GM12878 (cell line): ENCODE data around the gene MLST8. TPM values are rescaled to one million over a fixed set of nuclear protein-coding genes. Genes with fewer than 3 reads are reported as not detected.

Source experiments
- ATAC-seq: fragments of 200-7000 bp; cut with Tn5 transposase; 3 replicates; pipeline ENCODE4 v1.9.1; 2020; ENCODE audit warnings: mild to moderate bottlenecking, moderate library complexity
- BruUV-seq: library from RNA; stranded (reverse); fragments of 400-500 nt; replicated peaks from 2 replicates; lab custom pipeline; 2021; lab: Mats Ljungman, UMichigan
- CTCF ChIA-PET: fragments of 300-600 bp; sonication (Branson Sonifier 250); formaldehyde crosslinking; extraction: SDS; loops from one replicate; lab custom pipeline; 2021; ENCODE audit warnings: inconsistent platforms; lab: Yijun Ruan, JAX
- POLR2A ChIA-PET: fragments of 350-600 bp; formaldehyde crosslinking; extraction: SDS; loops from one replicate; lab custom pipeline; 2021; ENCODE audit warnings: inconsistent platforms; lab: Charles Lee
- RAD21 ChIA-PET: fragments of 300-600 bp; sonication (Branson Sonifier 250); formaldehyde crosslinking; loops from one replicate; lab custom pipeline; 2023; ENCODE audit warnings: antibody characterized with exemption; ENCODE audit not compliant: unreplicated experiment; lab: Charles Lee
- SMC1A ChIA-PET: fragments of 300-600 bp; sonication (Branson Sonifier 250); formaldehyde crosslinking; loops from one replicate; lab custom pipeline; 2023; ENCODE audit not compliant: unreplicated experiment, uncharacterized antibody; lab: Charles Lee
- DNase-seq: peaks from one replicate; pipeline ENCODE4 v3.0.0-alpha.2; 2011; ENCODE audit warnings: low read depth, low spot score
- FAIRE-seq: peaks from 3 replicates; lab custom pipeline; 2011; peaks lifted over from hg19 to GRCh38; lab: Jason Lieb, UNC
- H2AFZ ChIP-seq: 2 replicates; pipeline ENCODE4 v1.6.0; 2011; ENCODE audit warnings: low read depth, low read length, control low read depth; ENCODE audit not compliant: control insufficient read depth
- H3K27ac ChIP-seq: 2 replicates; pipeline ENCODE4 v1.5.1; 2011; ENCODE audit warnings: control low read depth; ENCODE audit not compliant: control insufficient read depth, insufficient read depth
- H3K27me3 ChIP-seq, 2 experiments: replicated peaks in 1 of 2; 2 replicates each; pipeline versions ENCODE4 v1.6.0 to v1.6.1; 2011; ENCODE audit warnings: low read length in 1 of 2; ENCODE audit not compliant: control insufficient read depth in 2 of 2, insufficient read depth in 2 of 2
- H3K36me3 ChIP-seq, 2 experiments: 2 replicates each; pipeline ENCODE4 v1.5.1; 2011; ENCODE audit warnings: low read length in 1 of 2; ENCODE audit not compliant: control insufficient read depth in 2 of 2, insufficient read depth in 2 of 2
- H3K4me1 ChIP-seq: 2 replicates; pipeline ENCODE4 v1.6.1; 2011; ENCODE audit warnings: mild to moderate bottlenecking, low read length, moderate library complexity, mixed read lengths; ENCODE audit not compliant: control insufficient read depth, insufficient read depth
- H3K4me2 ChIP-seq: 2 replicates; pipeline ENCODE4 v1.6.0; 2011; ENCODE audit warnings: control low read depth; ENCODE audit not compliant: control insufficient read depth, insufficient read depth
- H3K4me3 ChIP-seq: fragments of 200-600 bp; sonication (generic); 2 replicates; pipeline ENCODE4 v1.5.1; 2016
- H3K79me2 ChIP-seq: 2 replicates; pipeline ENCODE4 v1.6.0; 2011; ENCODE audit warnings: low read length; ENCODE audit not compliant: control insufficient read depth, insufficient read depth
- H3K9ac ChIP-seq: 2 replicates; pipeline ENCODE4 v1.8.0; 2011; ENCODE audit warnings: low read length, control low read depth, mixed read lengths; ENCODE audit not compliant: control insufficient read depth, insufficient read depth
- H3K9me3 ChIP-seq: replicated peaks from 3 replicates; pipeline ENCODE4 v1.5.1; 2011; ENCODE audit warnings: mild to moderate bottlenecking, low read length; ENCODE audit not compliant: control insufficient read depth, insufficient read depth
- H4K20me1 ChIP-seq: 2 replicates; pipeline ENCODE4 v1.6.0; 2011; ENCODE audit not compliant: control insufficient read depth, insufficient read depth
- BCL11A ChIP-seq: IDR thresholded peaks from 2 replicates; pipeline ENCODE4 v1.6.1; 2011; ENCODE audit warnings: low read depth, low read length
- EED ChIP-seq: sonication (generic); IDR thresholded peaks from 2 replicates; pipeline ENCODE4 v1.6.1; 2016; ENCODE audit warnings: antibody characterized with exemption, low read depth
- MTA3 ChIP-seq: IDR thresholded peaks from 2 replicates; pipeline ENCODE4 v1.6.1; 2012; ENCODE audit warnings: low read length, inconsistent platforms, borderline replicate concordance
- POLR2A ChIP-seq: IDR thresholded peaks from 2 replicates; pipeline ENCODE4 v1.6.1; 2011; ENCODE audit warnings: low read depth, mild to moderate bottlenecking, low read length
- POLR2AphosphoS2 ChIP-seq: IDR thresholded peaks from 2 replicates; pipeline ENCODE4 v1.6.1; 2011; ENCODE audit warnings: low read depth, mild to moderate bottlenecking, low read length, improper control_type of control experiment, moderate library complexity
- POU2F2 ChIP-seq: IDR thresholded peaks from 3 replicates; pipeline ENCODE4 v1.6.1; 2011; ENCODE audit warnings: low read depth, mild to moderate bottlenecking, low read length, borderline replicate concordance
- SMAD5 ChIP-seq: IDR thresholded peaks from 2 replicates; pipeline ENCODE4 v1.6.1; 2016; ENCODE audit warnings: antibody characterized with exemption, low read depth
- WGBS: methylation state at CpG from one replicate; pipeline ENCODE4 v1.1.6; 2016; ENCODE audit warnings: low lambda C conversion rate; ENCODE audit not compliant: insufficient replicate concordance, insufficient coverage; ENCODE audit errors: missing lambda C conversion rate; 5-methylcytosine and 5-hydroxymethylcytosine counted together
- in situ Hi-C: fragments of 300-500 bp; cut with MboI; formaldehyde crosslinking; loops from 9 replicates; pipeline ENCODE4 v1.14.3; 2018; ENCODE audit warnings: mixed read lengths
- intact Hi-C: fragments of 100-400 bp; cut with micrococcal nuclease; formaldehyde crosslinking; loops from one replicate; pipeline ENCODE4 v1.14.2; 2022; ENCODE audit not compliant: unreplicated experiment
- polyA plus RNA-seq, 11 experiments: library from polyadenylated mRNA; depleted of rRNA in 4 of 11; unstranded in 6 of 11; stranded (reverse) in 5 of 11; fragments of >200 nt; fragmentation: Nextera tagmentation in 4 of 11; fragmentation: Illumina TruSeq in 1 of 11; extraction: Ambion mirVana in 4 of 11; extraction: Trizol in 1 of 11; gene quantifications; 1 replicate in 1 of 11; 2 replicates in 10 of 11; pipeline versions ENCODE4 v1.2.1 to v1.2.3, GENCODE V29; 2011 to 2016; ENCODE audit warnings: inconsistent platforms in 2 of 11, missing spikeins in 2 of 11, low read depth in 1 of 11
- total RNA-seq, 4 experiments: library from RNA; depleted of rRNA in 3 of 4; stranded (reverse); fragments of >200 nt in 3 of 4; fragmentation: Illumina TruSeq in 1 of 4; extraction: Trizol in 1 of 4; gene quantifications; 2 replicates each; pipeline versions ENCODE4 v1.2.1 to v1.2.3, GENCODE V29; 2013 to 2021

The MLST8 gene
- total and polyA plus RNA-seq, 10 of the 15 experiments (the other 5 are each of a cell fraction or from before 2014, with no cell fraction given), result 1.0 to 114 (median 64.2) TPM

DNA sequence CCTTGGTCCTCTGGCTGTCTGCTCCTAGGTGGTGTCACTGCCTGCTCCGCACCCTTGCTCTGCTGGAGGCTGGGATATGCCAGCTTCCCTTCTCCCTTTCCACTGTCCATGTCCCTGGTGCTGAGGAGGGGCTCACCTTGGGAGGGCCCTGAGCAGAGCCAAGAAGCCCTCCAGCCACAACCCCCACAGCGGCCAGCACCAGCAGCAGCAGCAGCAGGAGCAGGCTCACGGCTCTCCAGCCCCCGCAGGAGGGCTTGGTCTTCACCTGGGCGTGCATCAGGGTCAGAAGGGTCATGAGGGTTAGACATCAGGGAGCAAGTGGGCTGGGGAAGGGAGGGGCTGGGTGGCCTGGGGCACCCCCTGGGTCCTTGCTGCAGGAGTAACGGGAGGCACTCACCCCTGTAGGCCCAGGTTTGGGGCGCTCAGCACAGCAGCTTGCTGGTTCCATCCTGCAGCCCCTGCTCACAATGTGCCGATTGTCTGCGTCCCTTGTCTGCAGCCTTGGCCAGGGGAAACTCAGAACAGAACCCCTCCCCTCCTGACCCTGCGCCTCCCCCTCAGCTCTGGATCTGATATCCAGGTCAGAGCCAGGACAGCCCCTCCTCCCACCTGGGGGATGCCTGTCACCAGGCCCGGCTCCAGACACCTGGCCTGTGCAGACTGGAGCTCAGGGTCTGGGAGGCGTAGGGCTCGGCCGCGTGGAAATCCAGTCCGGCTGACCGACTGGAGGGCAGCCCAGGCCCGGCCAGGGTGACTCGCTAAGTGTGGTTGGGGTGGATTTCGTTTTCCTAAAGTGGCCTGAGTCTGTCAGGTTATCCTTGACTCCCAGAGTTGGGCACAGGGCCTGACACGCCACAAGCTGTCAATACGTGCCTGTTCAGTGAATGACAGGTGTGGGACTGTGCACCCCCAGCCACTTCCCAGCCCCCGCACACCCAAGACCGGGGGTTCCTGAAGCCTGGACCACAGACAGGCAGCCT lies 5.4 kb downstream of the MLST8 start, which contains the start of gene BRICD5:
Gene BRICD5 (minus strand): TSS at position 478 of the 980 bp plus-strand sequence. CDS start 30 bp downstream, at position 448.
- H3K27me3 ChIP-seq, result no peaks in the 10 kb centered on the region
- H3K9ac ChIP-seq, result no peak within 1 kb of the TSS
- H3K36me3 ChIP-seq, result peaks cover 8 to 19% of the 10 kb centered on the region in 2 experiments; a peak in 3 of 4 replicates
- H3K9me3 ChIP-seq, result no peaks in the 10 kb centered on the region
- no peak within 1 kb of the TSS for H3K27ac ChIP-seq
- 87% methylated on average over 24 of the region's 24 CpGs for WGBS
- in situ Hi-C loops, result no loop called here
- ChIA-PET RAD21 (no interaction called here), CTCF (interaction anchor here (0.5 to 1.1 kb wide), 2 partner anchors 16 to 45 kb away, joined by 3 read pairs; no protein-coding TSS in a partner anchor), SMC1A (no interaction called here), POLR2A (no interaction called here)
- H4K20me1 ChIP-seq, result no peaks in the 10 kb centered on the region
- no peak within 1 kb of the TSS for H3K4me3 ChIP-seq
- BruUV-seq, result no TSS peak
- peaks cover 35% of the 10 kb centered on the region for H3K79me2 ChIP-seq
- intact Hi-C loops, result no loop called here
- peaks cover 6% of the 10 kb centered on the region; the same call in 1 of the 2 replicates for H3K4me1 ChIP-seq
- no peak for DNase-seq
- H2AFZ ChIP-seq, result no peak within 1 kb of the TSS
- no peak within 1 kb of the TSS for H3K4me2 ChIP-seq
- FAIRE-seq, result no peak
- ATAC-seq, result no peak
- TF ChIP-seq POLR2A (peak; percentile 61), BCL11A (no peak), MTA3 (peak; percentile 39; the same call in 1 of the 2 replicates)

DNA sequence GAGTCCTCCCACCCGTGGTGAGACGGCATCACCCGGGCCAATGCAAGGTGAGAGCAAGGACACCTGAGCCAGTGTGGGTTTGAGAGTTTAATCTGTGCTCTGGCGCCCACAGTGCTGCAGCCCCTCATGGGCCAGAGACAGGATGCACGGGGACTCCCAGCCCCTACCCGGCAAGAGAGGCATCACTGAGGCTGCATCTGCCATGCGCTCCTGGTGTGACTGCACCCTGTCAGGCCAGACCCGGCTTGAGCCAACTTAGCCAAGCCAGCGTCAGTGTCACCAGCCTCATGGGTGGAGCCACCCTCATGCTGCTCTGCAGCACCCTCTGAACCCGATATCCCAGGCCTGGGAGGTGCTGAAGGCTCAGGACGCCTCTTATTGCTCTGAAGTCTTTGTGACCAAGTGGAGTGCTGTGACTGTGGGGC lies 6.7 kb downstream of the MLST8 start:
- no peaks in the 10 kb centered on the region for H3K27me3 ChIP-seq
- CTCF ChIA-PET, result interaction anchor here (1.0 to 1.1 kb wide), 2 partner anchors 17 to 40 kb away, joined by 3 read pairs; partner anchors contain the start of gene ECI1
- intact Hi-C loops, result no loop called here
- no peak overlapping the region; the same call in 1 of the 2 replicates for H3K4me2 ChIP-seq
- POLR2A ChIA-PET, result interaction anchor here (1.1 kb wide), 1 partner anchor 57 kb away, joined by 4 read pairs; the partner anchor contains the start of gene TRAF7
- H3K79me2 ChIP-seq, result peaks cover 23% of the 10 kb centered on the region
- SMC1A ChIA-PET, result no interaction called here
- no peaks in the 10 kb centered on the region for H3K9me3 ChIP-seq
- no peak for DNase-seq
- WGBS, result 65% methylated on average over 11 of the region's 11 CpGs
- FAIRE-seq, result no peak
- peaks cover 8 to 19% of the 10 kb centered on the region in 2 experiments; a peak in 3 of 4 replicates for H3K36me3 ChIP-seq
- no peak overlapping the region for H3K4me3 ChIP-seq
- in situ Hi-C loops, result no loop called here
- RAD21 ChIA-PET, result no interaction called here
- H4K20me1 ChIP-seq, result no peaks in the 10 kb centered on the region
- no peak overlapping the region for H2AFZ ChIP-seq
- no TSS peak for BruUV-seq
- no peak overlapping the region for H3K9ac ChIP-seq
- TF ChIP-seq POU2F2, result no peak
- TF ChIP-seq SMAD5, result peak; percentile 43; the same call in 1 of the 2 replicates
- TF ChIP-seq POLR2A, result peak; percentile 59; the same call in 1 of the 2 replicates
- 0 out of 2 replicates have a peak, but pooled peaks have one; percentile 22 for TF ChIP-seq POLR2AphosphoS2
- no peak for TF ChIP-seq EED
- peaks cover 2% of the 10 kb centered on the region; the same call in 1 of the 2 replicates for H3K4me1 ChIP-seq
- no peak for ATAC-seq
- H3K27ac ChIP-seq, result no peak overlapping the region
